ENCODE data around the gene TEKT2. TPM values are rescaled to one million over a fixed set of nuclear protein-coding genes. Genes with fewer than 3 reads are reported as not detected.
A peak's percentile ranks its signal among the peaks of the same experiment; 100 is the strongest.

The TEKT2 gene
- total RNA-seq, 1 donor: 4.8 TPM

DNA sequence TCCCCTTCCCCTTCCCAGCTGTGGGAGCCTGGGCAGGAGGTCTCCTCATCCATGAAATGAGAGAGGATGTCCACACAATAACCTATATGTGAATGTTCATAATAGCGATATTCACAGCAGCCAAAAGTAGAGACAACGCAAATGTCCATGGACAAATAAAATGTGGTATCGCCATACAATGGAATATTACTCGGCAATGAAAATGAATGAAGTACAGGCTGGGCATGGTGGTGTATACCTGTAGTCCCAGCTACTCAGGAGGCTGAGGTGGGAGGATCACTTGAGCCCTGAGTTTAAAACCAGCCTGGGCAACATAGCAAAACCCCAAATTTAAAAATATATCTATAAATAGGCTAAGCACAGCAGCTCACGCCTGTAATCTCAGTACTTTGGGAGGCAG, 17.7 kb downstream of the TEKT2 start:
- no peak for DNase-seq (ENCODE audit: low read depth in 2 of 3, low spot score in 2 of 3)

DNA sequence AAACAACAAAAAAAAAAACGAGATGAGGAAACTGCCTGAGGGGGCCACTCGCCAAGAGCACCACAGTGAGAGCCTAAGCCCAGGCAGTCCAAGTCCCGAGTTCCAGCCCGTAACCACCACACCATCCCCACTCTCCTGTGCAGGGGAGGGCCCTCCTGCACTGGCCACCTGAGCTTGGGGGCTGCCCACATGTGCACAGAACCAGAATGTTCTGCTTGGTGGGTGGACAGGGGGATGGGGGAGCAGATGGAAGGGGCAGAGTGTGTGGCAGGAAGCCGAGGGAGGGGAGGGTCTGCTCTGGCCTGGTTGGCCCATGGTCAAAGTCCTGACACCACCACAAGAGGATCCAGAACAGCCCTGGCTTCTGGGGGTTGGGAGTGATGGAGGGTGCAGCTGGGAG, 22.4 kb downstream of the TEKT2 start:
- DNase-seq (ENCODE audit: low read depth in 2 of 3, low spot score in 2 of 3): no peak

DNA sequence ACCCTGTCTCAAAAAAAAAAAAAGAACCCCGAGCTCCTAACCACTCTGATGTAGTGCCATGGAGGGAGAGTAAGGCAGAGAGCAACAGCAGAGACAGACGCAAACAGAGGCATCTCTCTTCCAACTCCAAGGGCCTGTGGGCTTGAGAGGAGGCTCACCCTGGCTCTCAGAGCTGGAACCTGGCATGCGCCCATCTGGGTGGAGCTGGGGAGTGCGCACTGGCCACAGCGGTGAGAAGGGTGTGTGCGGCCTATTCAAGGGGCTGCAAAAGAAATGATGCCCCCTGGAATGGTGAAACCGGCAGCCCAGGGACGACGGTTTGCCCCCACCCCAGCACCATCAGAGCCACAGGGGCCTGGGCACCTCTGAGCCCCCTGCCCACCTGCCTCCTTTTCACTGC, 23.5 kb downstream of the TEKT2 start:
- DNase-seq (ENCODE audit: low read depth in 2 of 3, low spot score in 2 of 3): no peak

DNA sequence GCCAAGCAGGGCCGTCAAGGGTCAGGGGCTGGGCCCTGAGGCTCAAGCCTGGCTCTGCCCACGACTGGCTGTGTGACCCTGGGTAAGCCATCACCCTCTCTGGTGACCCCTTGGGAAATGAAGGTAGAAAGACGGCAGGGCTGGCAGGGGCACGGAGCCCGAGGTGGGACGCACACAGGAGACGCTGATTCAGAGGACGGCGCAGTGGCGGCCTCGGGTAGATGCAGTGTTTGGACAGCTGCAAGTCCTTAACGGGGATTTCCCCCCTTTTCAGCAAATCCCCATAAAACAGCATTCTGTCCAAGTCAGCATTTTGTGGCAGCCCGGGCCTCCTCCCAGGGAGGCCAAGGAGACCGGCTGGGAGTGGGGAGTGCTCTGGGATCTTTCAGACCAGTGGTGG, 24.4 kb downstream of the TEKT2 start:
- DNase-seq (ENCODE audit: low read depth in 2 of 3, low spot score in 2 of 3): no peak

DNA sequence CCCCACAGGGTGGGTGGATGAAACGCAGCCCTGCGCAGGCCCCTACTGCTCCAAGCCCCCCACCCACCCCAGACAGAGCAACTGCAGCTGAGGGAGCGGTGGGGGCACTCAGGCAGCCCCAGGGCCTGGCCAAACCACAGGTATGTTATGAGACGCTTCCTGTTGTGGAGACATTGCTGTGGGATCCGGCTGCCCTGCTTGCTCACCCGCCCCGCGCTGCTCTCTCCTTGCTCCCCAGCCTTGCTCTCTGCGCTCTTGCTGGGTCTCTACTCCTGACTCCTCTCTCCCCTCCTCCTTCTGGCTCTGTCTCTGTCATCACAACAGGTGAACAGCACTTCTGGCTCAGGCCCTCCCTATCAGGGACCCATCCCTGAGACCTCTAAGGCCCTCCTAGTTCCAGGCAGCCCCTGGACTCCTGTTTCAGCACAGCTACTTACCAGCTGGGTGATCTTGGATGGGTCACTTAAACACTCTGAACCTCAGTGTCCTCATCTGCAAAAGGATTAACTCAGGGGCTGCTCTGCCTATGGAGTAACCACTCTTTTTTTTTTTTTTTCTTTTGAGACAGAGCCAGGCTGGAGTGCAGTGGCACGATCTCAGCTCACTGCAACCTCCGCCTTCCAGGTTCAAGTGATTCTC, 25.3 kb downstream of the TEKT2 start:
- peak in 2 of 3 donors; percentile 32 to 62 for DNase-seq (ENCODE audit: low read depth in 2 of 3, low spot score in 2 of 3)

DNA sequence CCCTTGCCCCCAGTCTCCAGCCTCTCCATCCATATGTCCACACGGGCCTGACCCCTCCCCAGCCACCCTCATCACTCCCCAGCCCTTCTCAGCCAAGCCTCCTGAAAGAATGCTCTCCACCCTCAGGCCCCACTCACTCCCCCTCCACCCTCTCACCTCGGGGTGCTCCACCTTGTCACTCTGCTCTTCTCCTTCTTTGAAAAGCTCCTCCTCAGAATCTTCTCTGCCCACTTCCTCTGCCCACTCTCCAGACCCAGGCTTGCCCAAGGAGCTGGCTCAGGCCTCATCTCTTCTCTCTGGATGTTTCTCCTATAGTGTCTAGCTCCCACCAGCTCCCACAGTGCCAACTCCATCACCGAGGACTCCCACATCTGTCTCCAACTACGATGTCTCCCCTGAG, 27.3 kb downstream of the TEKT2 start:
- DNase-seq (ENCODE audit: low read depth in 2 of 3, low spot score in 2 of 3): no peak

DNA sequence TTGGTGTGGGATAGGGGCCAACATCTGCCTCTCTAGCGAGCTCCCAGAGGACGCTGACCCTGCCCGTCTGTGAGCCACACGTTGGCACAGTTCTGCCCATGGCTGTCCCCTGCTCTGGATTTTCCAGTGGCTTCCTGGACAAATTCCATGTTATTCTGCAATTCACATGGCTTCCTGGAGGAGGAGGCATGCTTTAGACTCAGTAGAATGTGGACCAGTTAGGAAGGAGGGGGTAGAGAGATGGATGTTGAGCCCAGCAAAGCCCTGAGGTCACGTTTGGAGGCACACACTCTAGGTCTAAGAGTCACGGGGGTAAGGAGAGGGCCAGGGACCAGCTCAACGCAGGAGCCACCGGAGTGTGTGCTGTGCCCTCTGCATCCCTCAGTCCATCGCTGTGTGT, 28.9 kb downstream of the TEKT2 start:
- DNase-seq (ENCODE audit: low read depth in 2 of 3, low spot score in 2 of 3): no peak

DNA sequence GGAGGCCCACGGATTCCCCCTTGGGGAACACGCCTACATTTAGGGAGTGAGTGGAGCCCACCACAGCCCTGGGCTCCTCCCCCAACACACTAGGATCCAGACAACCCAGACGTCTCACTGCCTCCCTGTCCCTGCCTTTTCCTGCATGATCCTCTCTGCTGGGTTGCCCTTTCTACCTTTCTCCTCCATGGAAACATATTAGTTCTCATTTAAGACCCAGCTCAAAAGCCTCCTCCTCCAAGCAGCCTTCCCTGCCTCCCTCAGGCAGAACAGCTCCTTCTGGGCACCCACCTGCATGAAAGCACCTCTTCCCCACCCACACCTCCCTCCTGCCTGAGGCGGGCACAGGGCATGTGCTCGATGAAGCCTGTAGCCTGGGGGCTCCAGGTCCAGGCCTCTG, 30.5 kb downstream of the TEKT2 start:
- DNase-seq (ENCODE audit: low read depth in 2 of 3, low spot score in 2 of 3): no peak

DNA sequence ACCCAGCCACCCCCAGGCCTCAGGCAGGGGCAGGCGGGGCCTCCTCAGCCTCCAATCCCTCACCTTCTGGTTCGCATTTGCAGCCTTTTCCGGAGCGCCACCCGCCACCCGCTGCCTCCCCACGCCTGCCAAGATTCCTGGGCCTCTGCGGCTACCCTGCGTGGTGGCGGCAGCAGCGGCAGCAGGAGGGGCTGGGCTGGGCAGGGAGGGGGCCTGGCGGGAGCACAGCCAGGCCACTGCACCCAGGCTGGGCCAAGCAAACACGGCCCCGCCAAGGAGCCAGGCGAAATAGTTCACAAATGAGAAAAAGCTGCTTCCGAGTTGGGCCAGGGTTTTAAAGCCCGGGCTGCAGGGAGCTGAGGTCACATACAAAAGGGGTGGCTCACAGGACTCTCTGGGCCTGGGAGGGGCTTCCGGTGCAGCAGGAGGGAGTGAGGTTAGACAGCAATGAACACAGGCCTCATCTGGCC, 31.3 kb downstream of the TEKT2 start:
- no peak for DNase-seq (ENCODE audit: low read depth in 2 of 3, low spot score in 2 of 3)

DNA sequence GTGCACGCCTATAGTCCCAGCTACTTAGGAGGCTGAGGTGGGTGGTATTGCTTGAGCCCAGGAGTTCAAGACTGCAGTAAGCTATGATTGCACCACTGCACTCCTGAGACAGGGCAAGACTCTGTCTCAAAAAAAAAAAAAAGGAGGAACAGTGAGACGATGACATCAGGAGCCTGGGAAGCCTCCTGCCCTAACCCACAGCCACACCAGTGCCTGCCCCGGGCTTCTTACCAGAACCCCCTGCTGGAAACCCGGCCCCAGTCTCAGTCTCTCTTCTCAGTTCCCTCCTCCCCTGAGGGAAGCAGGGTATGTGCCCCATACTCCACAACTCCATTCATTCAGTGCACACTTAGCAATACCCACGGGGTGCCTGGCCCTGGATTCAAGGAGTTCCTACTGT, 32.0 kb downstream of the TEKT2 start:
- no peak for DNase-seq (ENCODE audit: low read depth in 2 of 3, low spot score in 2 of 3)

DNA sequence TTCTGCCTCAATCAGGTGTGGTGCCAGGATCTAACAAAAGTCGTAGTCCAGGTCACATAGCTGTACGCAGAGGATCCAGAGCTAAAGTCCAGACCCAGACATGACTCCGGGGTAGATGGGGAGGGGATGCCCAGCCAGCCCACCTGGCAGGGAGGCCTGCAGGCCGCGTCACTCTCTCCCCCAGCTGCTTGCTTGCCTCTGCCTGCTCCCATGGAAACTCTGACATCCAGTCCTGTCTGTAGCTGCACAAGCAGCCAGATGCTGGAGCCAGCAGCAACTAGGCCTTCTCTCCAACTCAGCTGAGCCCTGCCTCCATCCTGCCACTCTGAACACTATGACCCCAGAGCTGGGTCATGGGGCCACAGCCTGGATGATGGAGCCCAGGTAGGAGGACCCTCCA, 33.0 kb downstream of the TEKT2 start:
- DNase-seq (ENCODE audit: low read depth in 2 of 3, low spot score in 2 of 3): no peak

DNA sequence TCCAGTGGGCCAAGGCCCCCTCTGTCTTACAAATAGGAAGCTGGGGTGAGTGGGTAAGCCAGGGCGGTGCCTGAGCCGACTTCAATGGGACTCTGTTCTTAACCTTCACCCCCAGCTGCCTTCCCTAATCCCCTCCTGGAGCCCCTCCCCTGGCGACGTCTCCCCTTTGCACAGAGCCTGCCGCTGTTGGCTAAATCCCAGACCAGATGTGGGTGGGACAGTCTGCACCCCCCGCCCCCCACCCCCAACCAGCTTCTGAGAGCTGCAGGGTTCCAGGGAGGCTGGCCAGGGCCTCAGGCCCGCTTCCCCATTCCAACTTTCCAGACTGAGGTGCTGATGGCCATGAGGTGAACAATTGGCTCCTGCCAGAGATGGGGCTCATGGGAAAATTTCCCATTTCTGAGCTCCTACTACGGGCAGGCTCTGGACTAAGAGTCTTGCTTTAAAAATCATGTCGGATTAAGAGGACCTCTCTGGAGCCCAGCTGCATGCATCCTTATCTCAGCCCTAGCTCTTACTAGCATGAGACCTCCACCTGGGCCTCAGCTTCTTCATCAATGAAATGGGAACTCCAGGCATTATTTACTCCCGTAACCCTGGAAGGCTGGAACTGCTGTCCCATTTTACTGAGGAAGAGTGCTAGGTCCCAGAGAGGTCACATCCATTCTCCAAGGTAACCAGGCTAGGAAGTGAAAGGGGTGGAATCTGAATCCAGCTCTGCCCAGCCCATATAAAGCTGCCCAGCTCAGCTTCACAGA, 34.7 kb downstream of the TEKT2 start:
- DNase-seq (ENCODE audit: low read depth in 2 of 3, low spot score in 2 of 3): no peak

DNA sequence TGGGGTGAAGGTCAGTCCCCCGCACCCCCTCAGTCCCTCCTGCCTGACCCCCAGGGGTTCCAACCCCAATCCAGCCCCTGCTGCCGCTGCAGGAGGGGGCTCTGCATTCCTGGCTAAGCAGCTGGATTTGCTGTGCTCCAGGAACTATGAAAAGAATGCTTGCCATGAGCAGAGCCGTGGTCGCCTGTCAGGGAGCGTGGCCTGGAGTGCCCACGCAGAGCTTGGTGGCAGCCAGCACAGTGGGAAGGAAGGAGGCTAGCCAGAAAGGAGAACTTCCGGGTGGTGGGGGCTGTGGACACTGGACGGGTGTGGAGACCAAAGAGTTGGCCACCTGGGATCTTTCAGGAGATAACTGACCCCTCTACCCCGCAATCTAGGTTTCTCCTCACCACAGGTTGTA, 35.6 kb downstream of the TEKT2 start:
- no peak for DNase-seq (ENCODE audit: low read depth in 2 of 3, low spot score in 2 of 3)

DNA sequence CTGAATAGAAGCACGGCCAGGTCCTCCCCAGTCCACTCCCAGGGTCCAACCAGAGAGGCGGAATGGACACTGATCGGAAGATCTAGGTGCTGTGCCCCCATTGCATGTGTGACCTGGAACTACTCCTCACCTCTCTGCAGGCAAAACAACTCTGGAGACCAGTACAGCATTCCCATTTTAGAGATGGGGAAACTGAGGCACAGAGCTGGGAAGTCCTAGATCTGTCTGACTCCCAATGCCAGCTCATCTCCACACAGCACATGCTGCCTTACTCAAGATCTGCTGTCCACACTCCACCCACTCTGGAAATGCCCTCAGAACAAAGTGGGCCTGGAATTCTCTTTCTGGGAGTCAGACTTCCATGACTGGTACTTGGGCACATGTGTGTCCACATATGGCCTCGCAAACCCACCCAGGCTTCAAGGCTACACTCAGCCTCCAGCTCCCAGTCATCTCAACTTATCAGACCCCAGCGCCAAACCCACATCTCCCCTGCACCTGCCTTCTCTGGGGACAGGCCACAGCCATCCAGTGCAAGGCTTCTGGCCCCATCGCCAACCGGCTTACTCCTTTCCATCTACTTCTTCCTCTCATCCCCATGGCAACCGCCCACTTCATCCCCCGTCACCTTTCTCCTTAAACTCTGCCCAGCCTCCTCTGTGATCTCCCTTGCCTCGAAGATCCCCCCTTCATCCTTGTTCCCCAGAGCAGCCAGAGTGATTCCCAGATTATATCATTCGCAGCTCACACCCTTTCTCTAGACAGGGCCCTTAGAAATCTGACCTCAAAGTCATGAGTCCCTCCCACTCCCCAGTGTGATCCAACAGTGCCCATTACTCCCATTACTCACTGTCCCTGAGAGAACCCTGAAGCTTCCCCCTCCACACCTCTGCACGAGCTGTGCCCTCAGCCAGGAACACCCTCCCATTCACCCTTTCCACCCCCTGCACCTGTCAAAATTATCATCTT, 38.5 kb downstream of the TEKT2 start:
- no peak for DNase-seq (ENCODE audit: low read depth in 2 of 3, low spot score in 2 of 3)

DNA sequence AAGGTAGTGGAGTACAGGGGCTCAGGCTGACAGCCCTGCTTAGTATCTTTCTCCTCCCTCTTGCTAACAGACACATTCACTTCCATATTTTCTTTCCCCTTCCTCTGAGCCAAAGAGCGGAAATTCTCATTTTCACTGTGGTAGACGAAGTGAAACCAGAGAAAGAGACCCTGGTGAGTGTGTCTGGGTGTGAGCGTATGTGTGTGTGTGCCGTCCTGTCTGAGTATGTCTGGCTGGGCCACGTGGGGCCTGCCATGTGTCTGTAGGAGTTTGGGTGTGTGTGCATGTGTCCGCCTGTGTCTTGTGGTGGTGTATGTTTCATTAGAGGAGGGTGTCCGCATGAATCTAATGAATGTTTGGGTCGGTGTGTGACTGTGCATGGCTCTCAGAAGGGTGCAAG, 39.5 kb downstream of the TEKT2 start:
- DNase-seq (ENCODE audit: low read depth in 2 of 3, low spot score in 2 of 3): peak in 2 of 3 donors; percentile 50 to 75

DNA sequence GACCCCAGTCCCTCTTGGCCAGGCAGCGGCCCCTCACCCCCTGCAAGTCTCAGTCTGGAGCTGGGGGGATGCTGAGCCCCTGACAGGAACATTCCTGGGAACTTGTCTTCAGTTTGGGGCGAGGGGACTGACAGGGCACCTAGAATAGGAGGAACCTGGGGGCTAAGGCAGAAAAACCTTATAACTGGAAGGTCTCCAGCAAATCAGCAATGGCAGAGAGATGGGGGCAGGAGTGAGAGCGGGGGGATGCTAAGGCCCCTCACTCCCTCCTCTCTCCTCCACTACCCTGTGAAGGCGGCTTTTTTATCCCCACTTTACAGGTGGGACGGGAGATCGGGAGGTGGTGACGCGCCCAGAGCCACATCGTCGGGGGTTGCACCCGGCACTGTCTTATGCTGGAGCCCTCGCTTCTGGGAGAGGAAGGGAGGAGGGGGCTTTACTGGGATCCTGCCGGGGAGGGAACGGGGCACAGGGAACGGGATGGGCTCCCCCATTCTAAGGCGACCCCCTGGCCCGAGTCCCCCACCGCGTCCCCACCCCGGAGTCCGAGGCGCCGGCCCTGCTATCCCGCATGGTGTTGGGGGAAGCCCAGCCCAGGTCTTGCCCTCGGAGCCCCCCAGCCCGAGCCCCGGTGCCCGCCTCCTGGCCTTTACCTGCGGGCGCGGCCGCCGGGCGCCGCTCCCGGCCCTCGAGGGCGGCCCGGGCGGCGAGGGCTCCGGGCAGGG, 40.7 kb downstream of the TEKT2 start:
- DNase-seq (ENCODE audit: low read depth in 2 of 3, low spot score in 2 of 3): no peak

DNA sequence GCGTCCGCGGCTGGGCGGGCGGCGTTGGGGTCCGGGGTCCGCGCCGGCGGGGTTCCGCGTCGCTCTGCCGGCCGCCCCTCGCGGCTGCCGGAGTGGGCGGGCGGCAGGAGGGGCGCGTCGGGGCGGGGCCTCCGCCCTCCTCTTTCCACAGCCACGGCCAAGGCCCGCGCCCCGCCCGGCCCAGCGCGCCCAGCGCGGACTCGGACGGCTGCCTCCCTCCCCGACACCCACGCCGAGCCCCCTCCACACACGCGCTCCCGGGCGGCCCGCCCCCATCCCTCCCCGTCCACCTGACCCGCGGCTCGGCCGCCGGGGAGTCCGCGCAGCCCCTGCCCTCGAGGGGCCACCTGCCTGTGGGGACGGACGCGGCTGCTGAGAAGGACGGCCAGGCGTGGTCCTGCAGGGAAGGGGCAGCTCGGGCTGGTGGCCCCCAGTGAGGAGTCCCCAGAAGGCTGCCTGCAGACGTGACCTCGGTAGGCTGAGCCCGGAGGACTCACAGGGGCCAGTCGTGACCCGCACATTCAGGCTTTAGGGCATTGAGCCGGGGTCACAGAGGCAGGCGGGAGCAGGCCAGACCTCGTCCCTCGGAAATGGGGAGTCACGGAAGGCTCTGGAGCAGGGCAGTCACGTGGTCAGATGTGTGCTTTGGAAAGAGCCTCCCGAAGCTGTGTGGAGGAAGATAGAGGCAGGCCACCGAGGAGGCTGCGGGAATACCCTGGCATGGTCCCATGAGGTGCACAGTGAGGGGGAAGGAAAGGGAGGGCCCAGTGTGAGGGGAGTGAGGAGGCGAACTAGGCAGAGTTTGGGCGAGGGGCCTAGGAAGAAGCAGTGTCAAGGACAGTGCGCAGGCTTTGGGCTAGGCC, 41.5 kb downstream of the TEKT2 start, which contains the start of gene COL8A2:
Gene COL8A2, minus strand, starts transcription at position 94 of the 863 bp plus-strand sequence. CDS start 24,980 bp downstream, outside the sequence.
- peak in 1 of 3 donors; percentile 12 for DNase-seq (ENCODE audit: low read depth in 2 of 3, low spot score in 2 of 3)

DNA sequence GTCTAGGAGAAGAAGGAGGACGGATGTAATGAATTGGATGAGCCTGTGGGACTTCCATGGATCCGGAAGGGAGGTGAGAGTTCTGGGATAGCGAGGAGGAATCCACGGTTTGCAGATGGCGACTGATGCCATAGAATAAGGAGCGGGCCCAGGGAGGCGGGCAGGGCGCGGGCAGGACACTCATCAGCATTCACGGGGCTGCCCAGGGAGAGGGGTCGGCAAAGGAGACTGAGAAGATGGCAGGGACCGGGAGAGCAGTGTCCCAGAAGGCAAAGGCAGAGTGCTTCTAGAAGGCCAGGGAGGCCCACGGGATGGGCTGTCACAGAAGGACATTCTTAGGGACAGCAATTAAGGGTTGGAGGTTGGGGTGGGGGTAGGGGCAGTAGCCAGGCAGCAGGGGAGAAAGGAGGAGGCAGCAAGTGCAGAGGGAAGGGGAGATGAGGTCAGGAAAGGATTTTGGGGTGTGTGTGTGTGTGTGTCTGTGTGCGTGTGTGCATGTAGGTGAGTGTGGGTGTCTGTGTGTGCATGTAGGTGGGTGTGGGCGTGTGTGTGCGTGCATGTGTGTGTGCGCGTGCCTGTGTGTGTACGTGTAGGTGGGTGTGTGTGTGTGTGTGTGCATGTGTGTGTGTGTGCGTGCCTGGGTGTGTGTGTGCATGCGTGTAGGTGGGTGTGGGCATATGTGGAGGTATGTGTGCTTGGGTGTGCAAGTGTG, 42.3 kb downstream of the TEKT2 start:
- no peak for DNase-seq (ENCODE audit: low read depth in 2 of 3, low spot score in 2 of 3)

All from hematopoietic multipotent progenitor cell (in vitro differentiated cells).